Heart left ventricle (tissue), 13 donors: ENCODE measurements around the gene DCAF6.

Source experiments
- POLR2A ChIP-seq, 2 donors: fragments of 450-650 bp; IDR thresholded peaks; one replicate each; pipeline ENCODE4 v1.6.1; 2017; ENCODE audit warnings: antibody characterized with exemption in 2 of 2, mild to moderate bottlenecking in 2 of 2, moderate library complexity in 2 of 2
- TF ChIP-seq, protein P1 (sequence below), 12 donors: fragments of 200-600 bp; sonication (generic) in 4 of 12; IDR thresholded peaks; one replicate each; pipeline versions ENCODE4 v1.5.0 to v1.8.0; 2018 to 2022; ENCODE audit warnings: antibody characterized with exemption in 12 of 12, mild to moderate bottlenecking in 5 of 12
- donor health status: ischemic (EF 13 %, LVEDD 7.1; RV severe dilation, severe dysfunction).
- donor health status: DM: no; HTN: yes; CAD: no.
- donor health status: DM: no; HTN: no; CAD: no.
- donor health status: ischemic (EF 25% LVEDD 6.9; RV normal size, moderate dysfunction).
- donor health status: ischemic (EF 25% LVEDD 5.7; RV mildly dilated, moderate dysfunction).
- donor health status: ischemic (EF 35%, LVEDD 5.7; RV mildly dilated, moderate dysfunction).
- donor health status: nonischemic (EF 11% LVEDD 7.7; RV severe dilation, severe dysfunction).
- donor health status: DM: yes; HTN: yes; CAD: no.
- donor health status: PGD.
- donor health status: ischemic (EF 29% LVEDD 5.4; RV normal size, mild dysfunction).
- donor health status: nonischemic (EF 23%, LVEDD 6.1; RV moderate dilation, normal function).

DNA sequence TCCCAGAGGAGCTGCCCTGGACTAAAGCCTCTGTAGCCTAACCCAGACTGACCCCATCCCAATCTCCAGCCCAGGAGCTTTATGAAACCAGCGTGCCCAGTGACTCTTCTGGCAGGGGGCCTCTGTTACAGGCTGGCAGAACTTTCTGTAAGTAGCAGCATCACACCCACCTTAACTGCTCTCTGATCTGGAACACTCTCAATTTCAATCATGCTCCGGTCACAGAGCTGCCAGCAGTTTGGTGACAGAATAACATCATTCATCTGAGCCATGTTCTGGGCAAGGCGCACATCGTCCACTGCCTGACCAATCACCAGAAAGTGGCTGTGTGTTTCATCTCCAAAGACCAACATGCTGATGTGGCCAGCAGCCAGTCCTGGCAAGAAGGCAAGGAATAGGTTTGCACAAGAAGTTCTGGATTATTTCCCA, 37.2 kb upstream of the DCAF6 start:
- TF ChIP-seq, protein P1, sequence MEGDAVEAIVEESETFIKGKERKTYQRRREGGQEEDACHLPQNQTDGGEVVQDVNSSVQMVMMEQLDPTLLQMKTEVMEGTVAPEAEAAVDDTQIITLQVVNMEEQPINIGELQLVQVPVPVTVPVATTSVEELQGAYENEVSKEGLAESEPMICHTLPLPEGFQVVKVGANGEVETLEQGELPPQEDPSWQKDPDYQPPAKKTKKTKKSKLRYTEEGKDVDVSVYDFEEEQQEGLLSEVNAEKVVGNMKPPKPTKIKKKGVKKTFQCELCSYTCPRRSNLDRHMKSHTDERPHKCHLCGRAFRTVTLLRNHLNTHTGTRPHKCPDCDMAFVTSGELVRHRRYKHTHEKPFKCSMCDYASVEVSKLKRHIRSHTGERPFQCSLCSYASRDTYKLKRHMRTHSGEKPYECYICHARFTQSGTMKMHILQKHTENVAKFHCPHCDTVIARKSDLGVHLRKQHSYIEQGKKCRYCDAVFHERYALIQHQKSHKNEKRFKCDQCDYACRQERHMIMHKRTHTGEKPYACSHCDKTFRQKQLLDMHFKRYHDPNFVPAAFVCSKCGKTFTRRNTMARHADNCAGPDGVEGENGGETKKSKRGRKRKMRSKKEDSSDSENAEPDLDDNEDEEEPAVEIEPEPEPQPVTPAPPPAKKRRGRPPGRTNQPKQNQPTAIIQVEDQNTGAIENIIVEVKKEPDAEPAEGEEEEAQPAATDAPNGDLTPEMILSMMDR (IDR thresholded peaks at IDR 0.05): no peak
- TF ChIP-seq POLR2A (IDR thresholded peaks at IDR 0.05): no peak
